Testis (tissue), 2 donors: ENCODE measurements around the gene INTS2.

Source experiments
- CTCF ChIP-seq, 3 experiments: fragments of 450-650 bp in 2 of 3; fragments of 200-600 bp in 1 of 3; sonication (generic) in 1 of 3; IDR thresholded peaks; one replicate each; pipeline ENCODE4 v1.5.1; 2016 to 2019; ENCODE audit warnings: antibody characterized with exemption in 3 of 3, mild to moderate bottlenecking in 2 of 3, moderate library complexity in 1 of 3
- POLR2A ChIP-seq: fragments of 450-650 bp; IDR thresholded peaks from one replicate; pipeline ENCODE4 v1.6.1; 2017; ENCODE audit warnings: antibody characterized with exemption, mild to moderate bottlenecking, moderate library complexity

GRCh38 chr17:61848247-61848646 is 79.5 kb downstream of the INTS2 start:
- TF ChIP-seq CTCF (IDR thresholded peaks at IDR 0.05): no peak
- TF ChIP-seq POLR2A: no peak
